H1 (cell line): ENCODE results near the gene DNAAF3. TPM values are rescaled to one million over a fixed set of nuclear protein-coding genes. Genes with fewer than 3 reads are reported as not detected.

Experiments used
- CTCF ChIA-PET: fragments of 300-600 bp; sonication (Branson Sonifier 250); formaldehyde crosslinking; loops from one replicate; lab custom pipeline; 2021; ENCODE audit not compliant: partially characterized antibody; lab: Charles Lee
- POLR2A ChIA-PET: fragments of 300-600 bp; sonication (Branson Sonifier 250); formaldehyde crosslinking; loops from one replicate; lab custom pipeline; 2021; ENCODE audit warnings: inconsistent platforms; ENCODE audit not compliant: partially characterized antibody; lab: Charles Lee
- DNase-seq, 2 experiments: peaks; one replicate each; pipeline versions ENCODE4 v3.0.0 to v3.0.0-alpha.2; 2010 to 2022; ENCODE audit warnings: low spot score in 2 of 2, low read depth in 1 of 2, mixed read lengths in 1 of 2
- FAIRE-seq: peaks from 2 replicates; lab custom pipeline; 2011; peaks lifted over from hg19 to GRCh38; lab: Jason Lieb, UNC
- H2AFZ ChIP-seq: 2 replicates; pipeline ENCODE4 v1.8.1; 2012; ENCODE audit warnings: low read length, inconsistent platforms
- H2AK5ac ChIP-seq: 2 replicates; pipeline ENCODE4 v1.6.1; 2013; ENCODE audit warnings: low read depth, low read length
- H2BK120ac ChIP-seq: replicated peaks from 2 replicates; pipeline ENCODE3; 2013; ENCODE audit warnings: low read depth, low read length, inconsistent platforms
- H2BK12ac ChIP-seq: 2 replicates; pipeline ENCODE4 v1.6.1; 2013; ENCODE audit warnings: low read depth, low read length
- H2BK15ac ChIP-seq: 2 replicates; pipeline ENCODE4 v1.6.1; 2013; ENCODE audit warnings: low read length
- H2BK20ac ChIP-seq: 2 replicates; pipeline ENCODE4 v1.6.1; 2013; ENCODE audit warnings: low read length
- H2BK5ac ChIP-seq: 2 replicates; pipeline ENCODE4 v1.6.1; 2013; ENCODE audit warnings: low read depth, low read length
- H3K14ac ChIP-seq: 2 replicates; pipeline ENCODE4 v1.6.1; 2013; ENCODE audit warnings: inconsistent platforms; ENCODE audit not compliant: insufficient read length
- H3K18ac ChIP-seq: 2 replicates; pipeline ENCODE4 v1.6.1; 2013; ENCODE audit warnings: low read length; ENCODE audit errors: extremely low read depth
- H3K23ac ChIP-seq: 2 replicates; pipeline ENCODE4 v1.6.1; 2013; ENCODE audit warnings: inconsistent platforms; ENCODE audit not compliant: insufficient read length
- H3K23me2 ChIP-seq: 2 replicates; pipeline ENCODE4 v1.6.1; 2013; ENCODE audit warnings: low read depth, low read length
- H3K27ac ChIP-seq: 2 replicates; pipeline ENCODE4 v1.6.1; 2011; ENCODE audit warnings: low read depth, low read length, inconsistent platforms
- H3K27me3 ChIP-seq, 4 experiments: replicated peaks in 1 of 4; 1 replicate in 1 of 4; 2 replicates in 3 of 4; pipeline versions ENCODE4 v1.6.1 to v1.8.1; 2011 to 2013; ENCODE audit warnings: low read length in 3 of 4, mild to moderate bottlenecking in 3 of 4, inconsistent platforms in 2 of 4, mixed read lengths in 2 of 4, moderate library complexity in 1 of 4; ENCODE audit not compliant: control insufficient read depth in 3 of 4, insufficient read depth in 3 of 4; ENCODE audit errors: extremely low read depth in 1 of 4
- H3K36me3 ChIP-seq, 4 experiments: 2 replicates each; pipeline versions ENCODE4 v1.6.1 to v1.8.1; 2011 to 2013; ENCODE audit warnings: mild to moderate bottlenecking in 4 of 4, low read length in 3 of 4, moderate library complexity in 2 of 4, control low read depth in 1 of 4, inconsistent platforms in 1 of 4; ENCODE audit not compliant: insufficient read depth in 4 of 4, control insufficient read depth in 2 of 4
- H3K4ac ChIP-seq: replicated peaks from 2 replicates; pipeline ENCODE3; 2013; ENCODE audit warnings: low read length, low read depth, mixed read lengths, inconsistent platforms; ENCODE audit not compliant: insufficient read length
- H3K4me1 ChIP-seq, 4 experiments: replicated peaks in 1 of 4; 1 replicate in 1 of 4; 2 replicates in 3 of 4; pipeline versions ENCODE4 v1.6.1 to v1.8.1; 2011 to 2013; ENCODE audit warnings: low read length in 3 of 4, inconsistent platforms in 2 of 4, mixed read lengths in 1 of 4; ENCODE audit not compliant: insufficient read depth in 4 of 4, control insufficient read depth in 3 of 4
- H3K4me2 ChIP-seq, 2 experiments: 2 replicates each; pipeline versions ENCODE4 v1.6.1 to v1.8.1; 2011 to 2013; ENCODE audit warnings: low read depth in 2 of 2, low read length in 2 of 2, control low read depth in 1 of 2, inconsistent platforms in 1 of 2, mild to moderate bottlenecking in 1 of 2; ENCODE audit not compliant: insufficient read depth in 1 of 2
- H3K4me3 ChIP-seq, 4 experiments: fragments of 200-600, 300-600 bp in 1 of 4; sonication (generic), shearing (Covaris generic), sonication (Bioruptor Twin) in 1 of 4; 2 replicates each; pipeline versions ENCODE4 v1.5.1 to v1.8.1; 2011 to 2016; ENCODE audit warnings: low read length in 4 of 4, low read depth in 3 of 4, control low read depth in 2 of 4, inconsistent platforms in 2 of 4, mild to moderate bottlenecking in 2 of 4, mixed read lengths in 1 of 4, moderate library complexity in 1 of 4; ENCODE audit not compliant: insufficient read depth in 2 of 4; ENCODE audit errors: extremely low read depth in 1 of 4
- H3K56ac ChIP-seq: replicated peaks from 2 replicates; pipeline ENCODE3; 2013; ENCODE audit warnings: low read depth, mild to moderate bottlenecking, mixed read lengths, low read length, inconsistent platforms; ENCODE audit not compliant: insufficient read length
- H3K79me1 ChIP-seq: 2 replicates; pipeline ENCODE4 v1.6.1; 2013; ENCODE audit warnings: low read depth, low read length, control low read depth
- H3K79me2 ChIP-seq, 2 experiments: 2 replicates each; pipeline versions ENCODE4 v1.6.1 to v1.8.1; 2012 to 2013; ENCODE audit warnings: low read length in 2 of 2, mild to moderate bottlenecking in 2 of 2, inconsistent platforms in 1 of 2; ENCODE audit not compliant: insufficient read depth in 2 of 2, control insufficient read depth in 1 of 2
- H3K9ac ChIP-seq, 4 experiments: replicated peaks in 1 of 4; 1 replicate in 1 of 4; 2 replicates in 3 of 4; pipeline versions ENCODE4 v1.6.1 to v1.8.1; 2011 to 2013; ENCODE audit warnings: low read depth in 3 of 4, low read length in 3 of 4, control low read depth in 2 of 4, mild to moderate bottlenecking in 2 of 4, moderate library complexity in 2 of 4, inconsistent platforms in 1 of 4; ENCODE audit errors: extremely low read depth in 1 of 4
- H3K9me3 ChIP-seq, 2 experiments: 2 replicates each; pipeline versions ENCODE4 v1.6.1 to v1.8.1; 2012 to 2013; ENCODE audit warnings: mild to moderate bottlenecking in 2 of 2, moderate library complexity in 2 of 2, control low read depth in 1 of 2, inconsistent platforms in 1 of 2, low read depth in 1 of 2, low read length in 1 of 2, mixed read lengths in 1 of 2; ENCODE audit not compliant: insufficient read depth in 2 of 2
- H4K20me1 ChIP-seq, 2 experiments: replicated peaks in 1 of 2; 2 replicates each; pipeline versions ENCODE3 to v1.8.1; 2011 to 2013; ENCODE audit warnings: inconsistent platforms in 2 of 2, low read length in 2 of 2, mild to moderate bottlenecking in 1 of 2; ENCODE audit not compliant: insufficient read depth in 2 of 2, control insufficient read depth in 1 of 2
- H4K5ac ChIP-seq: 2 replicates; pipeline ENCODE4 v1.6.1; 2013; ENCODE audit warnings: low read length, low read depth, mixed read lengths, inconsistent platforms; ENCODE audit not compliant: insufficient read length
- H4K8ac ChIP-seq: 2 replicates; pipeline ENCODE4 v1.8.0; 2013; ENCODE audit warnings: mild to moderate bottlenecking, moderate library complexity, low read length, inconsistent platforms; ENCODE audit not compliant: insufficient read depth; ENCODE audit errors: extremely low read depth
- H4K91ac ChIP-seq: replicated peaks from 2 replicates; pipeline ENCODE3; 2013; ENCODE audit warnings: low read length, mixed read lengths, inconsistent platforms; ENCODE audit not compliant: insufficient read length
- CEBPB ChIP-seq: IDR thresholded peaks from 2 replicates; pipeline ENCODE4 v1.6.1; 2012; ENCODE audit warnings: low read depth, low read length
- EZH2 ChIP-seq: fragments of 200-600 bp; sonication (generic); IDR thresholded peaks from 2 replicates; pipeline ENCODE4 v1.7.1; 2012; ENCODE audit warnings: low read depth, mild to moderate bottlenecking, moderate library complexity, low read length, inconsistent platforms; ENCODE audit not compliant: severe bottlenecking
- GABPA ChIP-seq: IDR thresholded peaks from 2 replicates; pipeline ENCODE4 v1.6.1; 2011; ENCODE audit warnings: mild to moderate bottlenecking, low read length, moderate library complexity, borderline replicate concordance; ENCODE audit not compliant: insufficient read depth
- HDAC2 ChIP-seq, 2 experiments: fragments of 300-600 bp in 1 of 2; sonication (generic) in 1 of 2; IDR thresholded peaks; 2 replicates each; pipeline ENCODE4 v1.6.1; 2011 to 2012; ENCODE audit warnings: low read depth in 2 of 2, low read length in 2 of 2, mild to moderate bottlenecking in 2 of 2, moderate library complexity in 2 of 2, borderline replicate concordance in 1 of 2, inconsistent platforms in 1 of 2
- RAD21 ChIP-seq, 2 experiments: IDR thresholded peaks in 1 of 2; conservative IDR thresholded peaks in 1 of 2; 2 replicates each; pipeline ENCODE4 v1.6.1; 2011; ENCODE audit warnings: low read depth in 2 of 2, low read length in 2 of 2, improper control_type of control experiment in 1 of 2, inconsistent platforms in 1 of 2, mild to moderate bottlenecking in 1 of 2, moderate library complexity in 1 of 2
- SP4 ChIP-seq: IDR thresholded peaks from 2 replicates; pipeline ENCODE4 v1.6.1; 2012; ENCODE audit warnings: low read length, inconsistent platforms
- TAF1 ChIP-seq: IDR thresholded peaks from 2 replicates; pipeline ENCODE4 v1.6.1; 2011; ENCODE audit warnings: mild to moderate bottlenecking, low read depth, low read length
- WGBS, 2 experiments: shearing (Covaris generic) in 1 of 2; methylation state at CpG; one replicate each; pipeline versions ENCODE4 v1.1.6 to v1.1.7; 2013 to 2015; ENCODE audit warnings: low lambda C conversion rate in 2 of 2, mixed read lengths in 2 of 2, inconsistent platforms in 1 of 2, low coverage in 1 of 2, missing lambda C conversion rate in 1 of 2; ENCODE audit not compliant: insufficient replicate concordance in 2 of 2, insufficient coverage in 1 of 2, insufficient read length in 1 of 2; ENCODE audit errors: extremely low coverage in 1 of 2, missing lambda C conversion rate in 1 of 2; 5-methylcytosine and 5-hydroxymethylcytosine counted together
- polyA plus RNA-seq, 7 experiments: library from polyadenylated mRNA; depleted of rRNA in 3 of 7; stranded (reverse) in 5 of 7; unstranded in 2 of 7; fragments of >200 nt in 5 of 7; fragments of 200-250 nt in 2 of 7; gene quantifications; 1 replicate in 5 of 7; 2 replicates in 1 of 7; 4 replicates in 1 of 7; pipeline versions ENCODE4 v1.2.1 to v1.2.3, GENCODE V29; 2011 to 2013; ENCODE audit warnings: missing spikeins in 2 of 7, mixed read lengths in 2 of 7
- total RNA-seq: library from RNA; stranded (reverse); fragmentation: NEBNext Ultra II Directional; extraction: Animal tissue kit (Norgen Biotek cat#: 25700); gene quantifications from 2 replicates; pipeline ENCODE4 v1.2.1, GENCODE V29; 2021

Gene DNAAF3
- total and polyA plus RNA-seq, 2 of the 8 experiments (the other 6 are each of a cell fraction or from before 2014, with no cell fraction given) = 5.4 to 8.0 TPM

- DNase-seq (no peak), FAIRE-seq (no peak)
- no peak overlapping the region for H3K4ac ChIP-seq
- H3K9me3 ChIP-seq = no peaks in the 10 kb centered on the region
- H4K91ac ChIP-seq = no peak overlapping the region
- POLR2A ChIA-PET = interaction anchor here (1.3 to 3.2 kb wide), 3 partner anchors 10 to 12 kb away, joined by 4 to 19 read pairs (median 8); no protein-coding TSS in a partner anchor
- no peak overlapping the region for H3K27ac ChIP-seq
- H3K56ac ChIP-seq = no peak overlapping the region
- H2BK15ac ChIP-seq = peak overlapping the region; percentile 24; the same call in 1 of the 2 replicates
- H2BK20ac ChIP-seq = no peak overlapping the region
- H3K23me2 ChIP-seq = peaks cover 10% of the 10 kb centered on the region; the same call in 1 of the 2 replicates
- H3K4me3 ChIP-seq = no peak overlapping the region
- H3K4me1 ChIP-seq = peaks cover 3 to 25% (median 9%) of the 10 kb centered on the region in 4 experiments
- no peak overlapping the region for H2BK12ac ChIP-seq
- H3K27me3 ChIP-seq = peaks cover 5 to 16% (median 14%) of the 10 kb centered on the region in 4 experiments; a peak in 6 of 7 replicates
- H3K18ac ChIP-seq = no peak overlapping the region
- no peak overlapping the region for H3K23ac ChIP-seq
- H3K4me2 ChIP-seq = no peak overlapping the region
- no peaks in the 10 kb centered on the region for H3K79me2 ChIP-seq
- H3K79me1 ChIP-seq = peaks cover 3% of the 10 kb centered on the region; the same call in 1 of the 2 replicates
- H4K20me1 ChIP-seq = peaks cover 0 to 1% of the 10 kb centered on the region in 2 experiments
- no peak overlapping the region for H4K5ac ChIP-seq
- no peak overlapping the region for H2AFZ ChIP-seq
- no peak for TF ChIP-seq HDAC2 (IDR thresholded peaks at IDR 0.05; ENCODE audit: borderline replicate concordance in 1 of 2, low read depth in 2 of 2, low read length in 2 of 2)
- no peak for TF ChIP-seq EZH2
- no peak for TF ChIP-seq CEBPB
- TF ChIP-seq GABPA = no peak
- TF ChIP-seq SP4 = no peak
- TF ChIP-seq RAD21 (IDR thresholded peaks at IDR 0.05 in 1 of 2, conservative IDR thresholded peaks at IDR 0.05 in 1 of 2; ENCODE audit: low read depth in 2 of 2, low read length in 2 of 2) = no peak
- TF ChIP-seq TAF1 = no peak
- H3K9ac ChIP-seq = no peak overlapping the region
- H2BK5ac ChIP-seq = peak overlapping the region; percentile 15; the same call in 1 of the 2 replicates
- 94% methylated on average over 4 of the region's 4 CpGs; no CpG with 5 or more reads in 1 of the 2 experiments for whole genome bisulfite sequencing, 2 experiments
- CTCF ChIA-PET = interaction anchor here (0.9 to 5.3 kb wide), 9 partner anchors 9 to 282 kb away, joined by 3 to 118 read pairs (median 4); partner anchors contain the start of gene DNAAF3
- peaks cover 0 to under 1% (median 0%) of the 10 kb centered on the region in 4 experiments; a peak in 1 of 8 replicates for H3K36me3 ChIP-seq
- no peak overlapping the region for H2AK5ac ChIP-seq
- H4K8ac ChIP-seq = no peak overlapping the region
- no peak overlapping the region for H2BK120ac ChIP-seq
- no peak overlapping the region for H3K14ac ChIP-seq
These were observed 8.0 kb downstream of the DNAAF3 start for GRCh38 chr19:55158423-55158822.
